GM12873 (cell line): Measurements from ENCODE around the gene CHCHD1.

Experiments
- TF ChIP-seq, protein P1 (sequence below): IDR thresholded peaks from 2 replicates; pipeline ENCODE4 v1.5.1; 2012; ENCODE audit warnings: low read depth, mild to moderate bottlenecking, moderate library complexity, low read length, control low read depth; ENCODE audit not compliant: insufficient read depth; ENCODE audit errors: missing control alignments

Gene CHCHD1

DNA sequence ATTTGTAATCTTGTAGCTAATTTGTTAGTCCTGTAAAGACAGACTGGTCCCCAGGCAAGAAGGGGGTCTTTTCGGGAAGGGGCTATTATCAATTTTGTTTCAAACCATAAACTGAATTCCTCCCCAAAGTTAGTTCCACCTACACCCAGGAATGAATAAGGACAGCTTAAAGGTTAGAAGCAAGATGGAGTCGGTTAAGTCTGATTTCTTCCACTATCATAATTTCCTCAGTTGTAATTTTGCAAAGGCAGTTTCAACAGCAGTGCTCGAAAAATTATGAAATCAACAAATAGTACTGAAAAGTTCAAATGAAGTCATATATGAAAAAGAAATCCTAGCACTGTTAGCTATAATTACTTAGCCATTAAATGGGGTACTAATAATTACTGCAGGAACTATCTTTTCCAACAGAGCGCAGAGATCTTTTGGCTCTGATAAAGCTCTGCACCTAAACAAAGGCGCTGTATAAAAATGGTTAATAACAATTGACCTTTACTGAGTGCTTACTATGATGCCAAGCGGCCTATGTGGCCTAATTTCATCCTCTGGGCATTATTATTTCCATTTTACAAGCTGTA, 38.4 kb upstream of the CHCHD1 start:
- TF ChIP-seq, protein P1, sequence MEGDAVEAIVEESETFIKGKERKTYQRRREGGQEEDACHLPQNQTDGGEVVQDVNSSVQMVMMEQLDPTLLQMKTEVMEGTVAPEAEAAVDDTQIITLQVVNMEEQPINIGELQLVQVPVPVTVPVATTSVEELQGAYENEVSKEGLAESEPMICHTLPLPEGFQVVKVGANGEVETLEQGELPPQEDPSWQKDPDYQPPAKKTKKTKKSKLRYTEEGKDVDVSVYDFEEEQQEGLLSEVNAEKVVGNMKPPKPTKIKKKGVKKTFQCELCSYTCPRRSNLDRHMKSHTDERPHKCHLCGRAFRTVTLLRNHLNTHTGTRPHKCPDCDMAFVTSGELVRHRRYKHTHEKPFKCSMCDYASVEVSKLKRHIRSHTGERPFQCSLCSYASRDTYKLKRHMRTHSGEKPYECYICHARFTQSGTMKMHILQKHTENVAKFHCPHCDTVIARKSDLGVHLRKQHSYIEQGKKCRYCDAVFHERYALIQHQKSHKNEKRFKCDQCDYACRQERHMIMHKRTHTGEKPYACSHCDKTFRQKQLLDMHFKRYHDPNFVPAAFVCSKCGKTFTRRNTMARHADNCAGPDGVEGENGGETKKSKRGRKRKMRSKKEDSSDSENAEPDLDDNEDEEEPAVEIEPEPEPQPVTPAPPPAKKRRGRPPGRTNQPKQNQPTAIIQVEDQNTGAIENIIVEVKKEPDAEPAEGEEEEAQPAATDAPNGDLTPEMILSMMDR: no peak

DNA sequence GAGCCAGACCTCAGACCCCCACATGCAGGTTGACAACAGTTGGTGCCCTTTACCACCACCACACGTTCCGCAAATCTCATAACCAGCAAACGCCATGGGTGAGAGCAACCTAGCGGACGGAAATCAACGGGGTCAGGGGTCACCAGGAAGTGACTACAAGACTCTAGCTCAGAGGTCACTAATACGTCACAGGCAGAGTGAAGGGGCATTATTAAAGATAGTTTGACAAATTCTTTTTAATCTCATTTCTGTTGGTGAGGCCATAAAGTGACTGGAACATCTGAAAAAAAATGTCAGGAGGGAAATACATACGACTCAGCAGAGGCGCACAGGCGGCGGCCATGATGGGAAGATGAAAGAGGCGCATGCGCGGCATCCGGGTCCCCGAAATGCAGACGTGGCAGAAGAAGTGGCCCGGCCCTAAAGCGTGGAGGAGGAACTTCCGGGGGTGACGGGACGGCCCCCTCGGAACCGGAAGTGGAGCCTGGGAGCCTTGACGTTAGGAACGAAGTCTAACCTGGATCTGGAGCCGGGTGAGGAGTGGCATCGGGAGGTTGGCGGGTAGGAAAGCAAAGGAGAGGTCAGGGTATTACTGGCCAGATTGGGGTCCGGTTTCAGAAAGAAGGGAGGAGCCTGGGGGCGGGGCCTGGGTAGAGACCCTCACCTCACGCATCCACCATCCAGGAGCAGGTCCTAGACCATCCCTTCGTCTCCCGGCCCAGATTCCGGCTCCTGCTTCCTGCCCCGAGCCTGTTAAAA, 37.8 kb upstream of the CHCHD1 start, which contains the start of gene SEC24C:
Gene SEC24C (plus strand): TSS at position 468 of the 759 bp plus-strand sequence. CDS start 2,461 bp downstream, outside the sequence.
- TF ChIP-seq, protein P1: no peak

DNA sequence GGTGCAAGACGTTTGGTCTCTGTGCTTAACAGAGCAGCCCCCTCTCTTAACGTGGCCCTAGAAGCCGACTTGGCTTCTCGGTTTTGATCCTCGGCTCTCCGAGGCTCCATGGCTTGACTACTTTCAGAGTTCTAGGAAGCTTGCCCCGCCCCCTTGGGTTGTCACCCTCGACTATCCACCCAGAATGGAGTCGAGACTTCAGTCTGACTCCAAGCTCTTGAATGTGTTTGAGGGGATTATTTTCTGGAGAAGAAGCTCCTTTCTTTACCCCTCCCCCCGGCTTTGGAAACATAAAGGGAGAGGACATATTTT, 37.2 kb upstream of the CHCHD1 start:
- TF ChIP-seq, protein P1: no peak

DNA sequence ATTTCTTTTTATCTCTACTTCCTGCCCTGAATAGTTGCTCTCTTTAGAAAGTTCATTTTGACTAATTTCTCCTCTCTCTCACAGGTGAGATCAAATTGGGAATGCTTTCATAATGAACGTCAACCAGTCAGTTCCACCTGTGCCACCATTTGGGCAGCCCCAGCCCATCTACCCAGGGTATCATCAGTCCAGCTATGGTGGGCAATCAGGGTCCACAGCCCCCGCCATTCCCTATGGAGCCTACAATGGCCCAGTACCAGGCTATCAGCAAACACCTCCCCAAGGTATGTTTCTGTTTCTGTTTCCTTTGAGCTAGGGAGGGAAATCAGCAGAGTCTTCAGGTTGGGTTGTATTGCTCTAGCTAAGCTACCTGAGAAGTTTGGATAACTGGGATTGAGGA, 35.1 kb upstream of the CHCHD1 start:
- TF ChIP-seq, protein P1: no peak

DNA sequence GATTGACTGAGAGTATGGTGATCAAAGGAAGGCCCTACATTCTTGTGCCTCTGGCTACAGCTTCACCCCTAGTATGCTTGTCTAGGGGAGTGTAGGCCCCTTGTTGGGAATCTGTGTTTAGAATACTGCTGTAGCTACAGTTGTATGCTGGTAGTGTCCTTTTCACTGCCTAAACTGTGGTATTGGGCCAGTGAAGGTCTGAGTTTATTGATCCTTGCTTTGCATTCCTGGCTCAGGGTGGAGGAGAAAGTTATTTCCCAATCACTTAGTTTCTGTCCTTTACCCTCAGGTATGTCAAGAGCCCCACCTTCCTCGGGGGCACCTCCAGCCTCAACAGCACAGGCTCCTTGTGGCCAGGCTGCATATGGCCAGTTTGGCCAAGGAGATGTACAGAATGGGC, 31.0 kb upstream of the CHCHD1 start:
- TF ChIP-seq, protein P1: no peak

DNA sequence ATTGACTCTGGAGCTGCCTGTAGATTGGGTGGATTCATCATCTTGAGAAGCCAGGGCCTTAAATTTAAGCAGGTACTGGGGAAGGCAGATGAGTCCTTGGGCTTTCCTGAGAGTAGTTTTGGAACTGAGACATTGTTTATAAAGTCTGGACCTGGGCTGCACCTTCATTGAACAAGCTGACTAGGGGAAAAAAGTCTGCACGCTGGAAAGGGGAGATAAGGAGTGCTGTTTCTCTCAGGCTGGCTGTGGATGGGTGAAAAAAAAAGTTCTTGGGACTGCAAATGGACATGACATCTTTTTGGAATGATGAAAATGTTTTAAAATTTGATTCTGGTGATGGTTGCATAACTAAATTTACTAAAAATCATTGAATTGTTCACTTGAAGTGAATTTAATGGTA, 25.7 kb upstream of the CHCHD1 start:
- TF ChIP-seq, protein P1: no peak

DNA sequence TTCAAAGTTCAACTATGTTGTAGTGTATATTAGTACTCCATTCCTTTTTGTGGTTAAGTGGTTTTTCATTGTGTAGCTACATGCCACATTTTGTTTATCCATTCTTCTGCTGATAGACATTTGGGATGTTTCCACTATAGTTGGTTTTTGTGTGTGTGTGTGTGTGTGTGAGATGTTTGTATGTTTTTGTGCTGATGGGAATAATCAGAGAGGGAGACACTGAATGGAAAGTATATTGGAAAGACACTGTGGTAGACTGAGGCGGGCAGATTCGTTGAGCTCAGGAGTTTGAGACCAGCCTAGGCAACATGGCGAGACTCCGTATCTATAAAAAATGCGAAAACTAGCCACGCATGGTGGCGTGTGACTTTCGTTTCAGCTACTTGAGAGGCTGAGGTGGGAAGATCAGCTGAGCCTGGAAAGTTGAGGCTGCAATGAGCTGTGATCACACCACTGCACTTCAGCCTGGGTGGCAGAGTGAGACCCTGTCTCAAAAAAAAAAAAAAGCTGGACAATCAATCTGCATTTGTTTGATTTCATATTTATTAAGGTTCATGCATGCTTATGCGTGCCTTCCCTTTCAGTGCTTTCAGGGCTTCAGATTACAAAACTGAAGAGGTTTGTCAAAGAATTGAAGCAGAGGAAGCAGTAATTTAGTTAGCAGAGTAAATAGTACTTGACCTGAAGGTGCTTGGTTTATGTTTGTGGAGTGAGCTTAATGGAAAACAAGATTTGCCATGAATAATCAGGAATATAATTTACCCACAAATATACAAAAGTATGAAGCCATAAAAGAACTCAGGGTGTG, 22.9 kb upstream of the CHCHD1 start:
- TF ChIP-seq, protein P1: no peak
